ENCODE measurements around the gene CACNB1. TPM values are rescaled to one million over a fixed set of nuclear protein-coding genes. Genes with fewer than 3 reads are reported as not detected.

Gene CACNB1
- polyA plus RNA-seq (2011; rRNA removed) (3.2 and 3.7 TPM in 2 replicates), polyA minus RNA-seq (2011; rRNA and poly(A)+ RNA removed) (10.8 and 14.6 TPM in 2 replicates)

DNA sequence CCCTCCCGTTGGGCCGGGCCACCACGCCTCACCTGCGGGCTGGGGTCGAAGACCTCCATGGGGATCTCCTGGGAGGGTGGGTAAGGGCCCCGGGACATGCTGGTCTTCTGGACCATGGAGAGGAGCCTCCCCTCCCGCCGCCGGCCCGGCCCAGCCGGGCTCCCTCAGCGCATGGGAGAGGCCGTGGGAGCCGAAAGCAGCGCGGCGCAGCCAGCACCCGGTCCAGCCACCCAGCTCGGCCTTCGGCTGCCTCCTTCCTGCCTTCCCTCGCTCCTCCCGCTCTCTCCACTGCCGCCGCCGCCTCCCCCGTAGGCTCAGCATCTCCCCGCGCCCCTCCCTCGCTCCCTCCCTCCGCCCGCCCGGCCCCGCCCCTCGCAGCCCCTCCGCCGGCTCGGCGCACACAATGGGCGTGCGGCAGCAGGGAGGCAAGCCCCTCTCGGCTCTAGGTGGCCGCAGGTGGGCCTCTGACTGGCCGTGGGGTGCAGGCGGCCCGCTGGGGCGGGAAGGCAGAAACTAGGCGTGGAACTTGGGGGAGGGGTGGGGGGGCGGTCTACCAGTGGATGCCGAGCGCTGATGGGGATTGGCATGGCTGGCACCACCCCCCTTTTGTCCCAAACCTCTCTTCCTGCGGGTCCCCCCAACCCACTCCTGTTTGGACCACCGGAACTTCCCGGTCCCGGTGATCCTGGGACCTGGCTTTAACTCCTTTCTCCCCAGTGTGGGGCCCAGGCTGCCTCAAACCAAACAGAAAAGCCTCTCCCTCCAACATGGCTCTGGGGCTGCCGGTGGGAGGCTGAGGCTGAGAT, at the start of gene CACNB1:
TSS of gene CACNB1 (minus strand) at position 290 of the 806 bp plus-strand sequence. CDS start at position 116, 174 bp downstream.
- peak within 1 kb of the TSS; percentile 80 for H3K4me3 ChIP-seq (ENCODE audit: low read depth, low read length)
- H3K27ac ChIP-seq (ENCODE audit: low read depth, low read length): peak within 1 kb of the TSS; percentile 52
- H3K9me3 ChIP-seq (ENCODE audit: control insufficient read depth, insufficient read depth, low read length): no peaks in the 10 kb centered on the region; the same call in 1 of the 2 replicates
- ChIA-PET POLR2A (interaction anchor here (0.6 kb wide), 1 partner anchor 353 kb away, joined by 3 read pairs; no protein-coding TSS in a partner anchor), CTCF (no interaction called here)
- H3K27me3 ChIP-seq (ENCODE audit: control insufficient read depth, insufficient read depth, low read length): no peaks in the 10 kb centered on the region
- TF ChIP-seq, protein P1, sequence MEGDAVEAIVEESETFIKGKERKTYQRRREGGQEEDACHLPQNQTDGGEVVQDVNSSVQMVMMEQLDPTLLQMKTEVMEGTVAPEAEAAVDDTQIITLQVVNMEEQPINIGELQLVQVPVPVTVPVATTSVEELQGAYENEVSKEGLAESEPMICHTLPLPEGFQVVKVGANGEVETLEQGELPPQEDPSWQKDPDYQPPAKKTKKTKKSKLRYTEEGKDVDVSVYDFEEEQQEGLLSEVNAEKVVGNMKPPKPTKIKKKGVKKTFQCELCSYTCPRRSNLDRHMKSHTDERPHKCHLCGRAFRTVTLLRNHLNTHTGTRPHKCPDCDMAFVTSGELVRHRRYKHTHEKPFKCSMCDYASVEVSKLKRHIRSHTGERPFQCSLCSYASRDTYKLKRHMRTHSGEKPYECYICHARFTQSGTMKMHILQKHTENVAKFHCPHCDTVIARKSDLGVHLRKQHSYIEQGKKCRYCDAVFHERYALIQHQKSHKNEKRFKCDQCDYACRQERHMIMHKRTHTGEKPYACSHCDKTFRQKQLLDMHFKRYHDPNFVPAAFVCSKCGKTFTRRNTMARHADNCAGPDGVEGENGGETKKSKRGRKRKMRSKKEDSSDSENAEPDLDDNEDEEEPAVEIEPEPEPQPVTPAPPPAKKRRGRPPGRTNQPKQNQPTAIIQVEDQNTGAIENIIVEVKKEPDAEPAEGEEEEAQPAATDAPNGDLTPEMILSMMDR (IDR thresholded peaks at IDR 0.05; ENCODE audit: low read depth, low read length): no peak
- DNase-seq (ENCODE audit: low read depth, low spot score): peak; percentile 18

DNA sequence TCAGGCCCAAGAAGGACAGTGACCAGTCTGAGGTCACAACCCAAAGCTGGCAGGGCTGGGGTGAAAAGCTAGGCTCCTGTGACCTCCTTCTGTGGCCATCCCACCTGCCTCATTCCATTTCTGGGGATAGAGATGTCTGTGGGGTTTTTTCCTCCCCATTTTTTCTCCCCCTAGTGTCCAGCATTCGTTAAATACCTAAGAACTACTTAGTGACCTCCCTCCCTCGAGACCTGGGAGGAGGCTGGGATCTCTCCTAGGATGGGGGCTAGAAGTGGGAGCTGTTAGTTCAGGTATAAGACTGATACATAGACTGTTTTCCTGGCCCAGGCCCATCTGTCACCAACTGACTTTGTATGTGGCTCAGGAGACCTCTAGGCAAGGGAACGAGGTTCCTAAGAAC, 48.8 kb upstream of the CACNB1 start:
- no peaks in the 10 kb centered on the region for H3K27me3 ChIP-seq (ENCODE audit: control insufficient read depth, insufficient read depth, low read length)
- H3K9me3 ChIP-seq (ENCODE audit: control insufficient read depth, insufficient read depth, low read length): no peaks in the 10 kb centered on the region
- POLR2A ChIA-PET: no interaction called here
- CTCF ChIA-PET: interaction anchor here (0.6 to 6.2 kb wide), 7 partner anchors 11 to 263 kb away, joined by 4 to 38 read pairs (median 23); no protein-coding TSS in a partner anchor
- no peak overlapping the region for H3K27ac ChIP-seq (ENCODE audit: low read depth, low read length)
- no peak overlapping the region for H3K4me3 ChIP-seq (ENCODE audit: low read depth, low read length)
- TF ChIP-seq, protein P1 (IDR thresholded peaks at IDR 0.05; ENCODE audit: low read depth, low read length): peak; percentile 20
- DNase-seq (ENCODE audit: low read depth, low spot score): no peak

DNA sequence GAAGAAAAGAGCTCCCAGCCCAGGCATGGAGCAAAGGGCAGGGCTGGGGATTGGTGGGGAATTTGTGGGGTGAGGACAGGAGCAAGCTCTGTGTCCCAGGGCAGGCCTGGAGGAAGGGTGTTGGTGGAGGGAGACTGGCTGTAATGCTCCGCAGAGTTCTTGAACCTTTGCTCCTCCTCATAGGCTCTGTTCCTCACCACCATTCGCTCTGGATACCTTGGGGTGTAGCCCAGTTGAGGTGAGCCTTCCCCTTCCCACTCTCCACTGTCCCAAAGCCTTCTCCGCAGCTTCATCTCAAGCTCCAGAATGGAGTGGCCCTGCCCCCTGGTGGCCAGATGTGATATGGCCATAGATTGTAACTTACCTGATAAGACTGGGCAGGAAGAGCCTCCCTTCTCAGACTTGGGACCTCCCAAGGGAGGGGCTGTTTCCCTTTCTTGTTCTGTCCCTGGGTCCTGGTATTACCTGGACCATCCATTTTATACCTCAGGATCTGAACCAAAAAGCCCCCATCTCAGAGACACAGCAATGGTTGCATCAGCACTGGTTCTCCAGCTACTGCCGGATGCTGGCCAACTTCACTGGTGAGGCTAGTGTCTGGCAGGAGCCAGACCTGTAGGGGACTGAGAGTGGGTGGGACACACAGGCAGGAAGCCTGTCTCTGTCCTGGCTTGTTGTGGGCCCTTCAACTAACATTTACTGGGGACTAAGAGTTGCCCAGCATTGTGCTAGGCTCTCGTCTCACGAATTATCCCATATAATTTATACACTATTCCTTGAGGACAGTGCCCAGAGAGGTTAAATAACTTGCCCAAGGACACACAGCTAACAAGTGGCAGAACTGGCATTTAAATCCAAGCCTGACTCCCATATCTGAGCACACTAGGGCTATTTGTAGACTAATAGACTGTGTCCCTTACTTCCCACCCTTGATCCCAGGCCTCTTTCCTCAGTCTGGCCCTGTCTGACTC, 47.4 kb upstream of the CACNB1 start:
- DNase-seq (ENCODE audit: low read depth, low spot score): peak; percentile 54
- H3K4me3 ChIP-seq (ENCODE audit: low read depth, low read length): no peak overlapping the region
- CTCF ChIA-PET: interaction anchor here (0.5 to 6.2 kb wide), 36 partner anchors 8 to 1633 kb away, joined by 3 to 38 read pairs (median 4); partner anchors contain the start of genes ARL5C, RPL23 and STAC2
- no peaks in the 10 kb centered on the region for H3K27me3 ChIP-seq (ENCODE audit: control insufficient read depth, insufficient read depth, low read length)
- H3K27ac ChIP-seq (ENCODE audit: low read depth, low read length): no peak overlapping the region
- TF ChIP-seq, protein P1 (IDR thresholded peaks at IDR 0.05; ENCODE audit: low read depth, low read length): peak; percentile 97
- no peaks in the 10 kb centered on the region for H3K9me3 ChIP-seq (ENCODE audit: control insufficient read depth, insufficient read depth, low read length)
- POLR2A ChIA-PET: interaction anchor here (0.5 to 1.6 kb wide), 4 partner anchors 36 to 81 kb away, joined by 3 to 6 read pairs (median 5); partner anchors contain the start of gene RPL19

DNA sequence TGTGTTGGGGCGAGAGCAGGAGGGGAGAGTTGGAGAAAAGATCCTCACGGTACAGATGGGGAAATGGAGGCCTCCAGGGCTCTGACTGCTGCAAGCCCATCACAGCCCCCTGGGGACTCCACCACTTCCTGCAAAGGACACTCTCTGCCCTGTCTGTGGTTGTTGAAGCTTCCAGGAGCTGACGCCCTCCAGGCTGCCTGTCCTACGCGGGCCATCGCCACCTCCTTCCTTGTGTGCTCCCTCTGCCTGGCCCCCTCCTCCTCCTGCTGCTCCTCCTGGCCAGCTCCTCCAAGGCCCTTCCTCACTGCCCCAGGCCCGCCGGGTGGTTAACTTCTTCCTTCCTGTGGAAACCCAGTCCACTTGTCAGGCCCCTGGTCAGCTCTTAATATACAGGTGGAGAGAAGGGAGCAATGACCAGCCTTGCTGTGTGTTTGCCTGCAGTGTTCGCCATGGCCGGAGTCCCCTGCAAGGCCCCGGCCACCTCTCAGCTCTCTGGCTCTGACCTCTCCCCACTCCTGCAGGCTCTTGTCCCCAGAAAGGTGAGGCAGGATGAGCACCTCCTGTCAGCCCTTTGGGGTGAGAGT, 46.6 kb upstream of the CACNB1 start:
- H3K27ac ChIP-seq (ENCODE audit: low read depth, low read length): no peak overlapping the region
- no peak overlapping the region for H3K4me3 ChIP-seq (ENCODE audit: low read depth, low read length)
- POLR2A ChIA-PET: interaction anchor here (0.5 to 1.6 kb wide), 5 partner anchors 35 to 80 kb away, joined by 3 to 8 read pairs (median 5); partner anchors contain the start of gene RPL19
- H3K27me3 ChIP-seq (ENCODE audit: control insufficient read depth, insufficient read depth, low read length): no peaks in the 10 kb centered on the region
- CTCF ChIA-PET: interaction anchor here (0.5 to 6.2 kb wide), 35 partner anchors 9 to 1632 kb away, joined by 3 to 38 read pairs (median 4); partner anchors contain the start of genes ARL5C, RPL23 and STAC2
- no peaks in the 10 kb centered on the region for H3K9me3 ChIP-seq (ENCODE audit: control insufficient read depth, insufficient read depth, low read length)
- TF ChIP-seq, protein P1 (IDR thresholded peaks at IDR 0.05; ENCODE audit: low read depth, low read length): no peak
- no peak for DNase-seq (ENCODE audit: low read depth, low spot score)
